UCSD-AML1 (cell line): ENCODE data around the gene AGBL1.

ENCODE experiments used
- DNase-seq: peaks from one replicate; lab custom pipeline; 2025; ENCODE audit not compliant: unreplicated experiment; lab: John Stamatoyannopoulos, UW

The AGBL1 gene

DNA sequence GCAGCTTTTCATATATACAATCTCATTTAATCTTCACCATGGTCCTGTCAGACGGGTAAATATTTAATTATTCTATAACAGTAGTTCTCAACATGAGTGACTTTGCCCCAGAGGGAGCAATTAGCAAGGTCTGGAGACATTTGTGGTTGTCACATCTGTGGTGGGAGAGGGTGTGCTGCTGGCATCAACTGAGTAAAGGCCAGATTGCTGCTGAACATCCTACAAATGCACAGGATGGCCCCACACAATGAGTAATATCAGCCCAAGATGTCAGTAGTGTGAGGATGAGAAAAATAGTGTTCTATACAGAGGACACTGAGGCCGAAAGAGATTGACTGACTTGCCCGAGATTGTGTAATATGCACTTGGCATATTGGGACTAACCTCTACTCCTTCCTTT, 156.0 kb downstream of the AGBL1 start:
- DNase-seq = no peak

- no peak for DNase-seq
These were observed 156.9 kb downstream of the AGBL1 start for GRCh38 chr15:86236356-86237110.

- no peak for DNase-seq
These were observed 157.4 kb downstream of the AGBL1 start for GRCh38 chr15:86237111-86237500.

DNA sequence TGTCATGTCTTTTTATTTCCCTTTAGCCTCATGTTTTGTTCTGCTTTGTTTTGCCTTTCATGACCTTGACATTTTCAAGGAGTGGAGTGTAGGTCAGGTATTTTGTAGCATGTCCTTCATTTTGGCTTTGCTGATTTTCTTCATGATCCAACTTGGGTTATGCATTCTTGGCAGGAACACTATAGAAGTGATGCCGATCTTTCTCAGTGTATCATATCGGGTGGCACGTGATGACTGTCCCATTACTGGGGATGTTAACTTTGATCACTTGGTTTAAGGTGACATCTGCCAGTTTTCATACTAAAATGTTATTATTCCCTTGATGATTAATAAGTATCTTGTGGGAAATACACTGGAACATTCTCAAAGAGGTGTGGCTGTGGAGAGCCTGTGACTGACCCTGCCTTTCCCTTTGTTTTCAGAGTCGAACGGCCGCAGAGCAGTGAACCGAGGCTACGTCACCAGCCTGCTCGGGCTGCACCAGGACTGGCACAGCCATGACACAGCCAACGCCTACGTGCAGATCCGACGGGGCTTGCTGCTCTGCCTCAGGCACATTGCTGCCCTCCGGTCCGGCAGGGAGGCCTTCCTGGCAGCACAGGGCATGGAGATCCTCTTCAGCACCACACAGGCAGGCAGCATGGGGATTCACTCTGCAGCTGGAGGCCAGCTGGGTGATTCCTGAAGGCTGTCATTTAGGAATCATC, 167.7 kb downstream of the AGBL1 start:
- DNase-seq = no peak

DNA sequence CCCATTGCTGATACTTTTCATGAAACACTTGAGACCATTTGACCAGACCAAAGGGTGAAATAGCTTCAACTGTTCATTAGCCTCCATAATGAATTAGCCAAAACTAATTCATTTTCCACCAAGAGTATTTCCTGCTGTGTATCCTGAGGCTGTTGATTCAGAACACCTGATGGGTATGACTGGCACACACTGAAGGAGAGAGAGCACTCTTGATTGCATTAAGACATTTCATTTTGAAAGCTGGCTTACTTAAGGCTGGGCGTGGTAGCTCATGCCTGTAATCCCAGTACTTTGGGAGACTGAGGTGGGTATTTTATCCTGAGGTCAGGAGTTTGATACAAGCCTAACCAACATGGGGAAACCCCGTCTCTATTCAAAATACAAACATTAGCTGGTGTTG, 175.6 kb downstream of the AGBL1 start:
- DNase-seq = no peak

- no peak for DNase-seq
These were observed 177.0 kb downstream of the AGBL1 start for GRCh38 chr15:86256628-86257027.

DNA sequence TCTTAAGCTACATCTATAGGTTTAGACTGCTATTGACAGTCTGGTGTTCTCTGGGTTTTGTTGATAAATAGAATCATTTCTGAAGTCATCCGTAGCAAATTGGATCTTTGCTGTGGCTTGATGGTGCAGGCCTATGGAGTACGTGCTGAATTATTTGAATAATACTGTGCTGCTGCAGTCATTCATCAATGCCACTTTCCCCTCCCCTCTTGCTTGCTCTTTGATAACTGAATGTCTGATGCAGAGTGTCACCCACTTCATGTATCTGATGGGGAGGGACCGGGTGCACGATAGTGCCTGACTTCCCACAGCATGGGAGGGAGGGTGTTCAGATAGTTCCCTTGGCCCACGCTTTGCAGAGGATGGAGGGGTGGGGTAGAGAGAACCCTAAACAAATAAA, 179.9 kb downstream of the AGBL1 start:
- no peak for DNase-seq

GRCh38 chr15:86263230-86263629, 183.6 kb downstream of the AGBL1 start:
- DNase-seq = no peak

- DNase-seq = no peak
These were observed 187.3 kb downstream of the AGBL1 start for GRCh38 chr15:86266896-86267484.

DNA sequence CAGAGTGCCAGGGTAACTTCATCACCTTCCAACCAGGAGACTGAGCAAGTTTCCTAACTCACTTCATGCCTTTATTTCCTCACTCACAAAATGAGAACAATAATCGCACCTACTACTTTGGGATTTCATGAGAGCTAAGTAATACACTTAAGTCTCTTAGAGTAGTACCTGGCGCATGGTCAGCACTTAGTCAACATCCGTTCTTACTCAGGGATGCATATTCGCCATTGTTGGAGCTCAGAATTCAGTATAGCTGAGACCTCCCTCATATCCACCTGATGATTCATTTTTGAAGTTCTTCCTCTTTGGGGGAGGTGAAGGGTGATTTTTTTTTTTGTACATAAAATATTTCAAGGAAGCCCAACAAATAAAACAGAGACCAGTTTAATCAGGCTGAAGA, 188.2 kb downstream of the AGBL1 start:
- DNase-seq = no peak

DNA sequence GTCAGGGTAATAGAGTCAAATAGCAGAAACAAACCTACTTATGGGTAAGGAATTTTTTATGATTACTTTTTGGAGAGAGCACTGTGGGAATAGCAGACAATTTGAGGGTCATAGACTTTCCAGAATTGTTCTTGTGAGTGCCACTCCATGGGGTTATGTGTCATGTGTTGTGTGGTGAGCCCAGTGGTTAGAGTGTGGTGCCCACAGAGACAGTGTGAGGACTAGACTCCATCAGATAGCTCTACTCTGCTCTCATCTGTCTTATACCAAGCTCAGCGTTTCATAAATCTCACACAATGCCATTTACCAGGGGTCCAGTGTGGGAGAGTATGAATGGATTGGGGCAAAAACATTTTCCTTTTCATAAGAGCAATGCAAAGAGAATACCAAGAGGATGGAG, 188.9 kb downstream of the AGBL1 start:
- DNase-seq = no peak

- DNase-seq = no peak
These were observed 193.6 kb downstream of the AGBL1 start for GRCh38 chr15:86273309-86273708.

GRCh38 chr15:86275361-86275760, 195.7 kb downstream of the AGBL1 start:
- no peak for DNase-seq

DNA sequence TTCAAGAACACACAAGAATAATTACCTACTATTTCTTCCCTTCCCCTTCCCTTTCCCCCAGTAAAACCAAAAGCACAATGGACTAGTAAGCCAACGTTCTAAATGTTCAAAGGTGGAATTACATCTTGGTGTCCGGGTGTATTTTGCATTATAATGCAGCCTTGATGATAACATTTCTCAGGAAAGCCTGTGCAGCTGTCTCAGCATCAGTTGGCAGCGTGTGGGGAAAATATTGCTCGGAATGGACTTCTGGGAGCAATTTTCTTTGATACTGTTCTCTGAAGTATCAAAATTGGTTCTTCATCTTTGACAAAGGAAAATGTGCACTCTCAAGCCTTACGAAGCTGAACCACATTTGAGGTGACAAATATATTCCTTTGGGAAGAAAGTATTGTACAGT, 198.9 kb downstream of the AGBL1 start:
- no peak for DNase-seq

GRCh38 chr15:86284635-86285034, 205.0 kb downstream of the AGBL1 start:
- no peak for DNase-seq

DNA sequence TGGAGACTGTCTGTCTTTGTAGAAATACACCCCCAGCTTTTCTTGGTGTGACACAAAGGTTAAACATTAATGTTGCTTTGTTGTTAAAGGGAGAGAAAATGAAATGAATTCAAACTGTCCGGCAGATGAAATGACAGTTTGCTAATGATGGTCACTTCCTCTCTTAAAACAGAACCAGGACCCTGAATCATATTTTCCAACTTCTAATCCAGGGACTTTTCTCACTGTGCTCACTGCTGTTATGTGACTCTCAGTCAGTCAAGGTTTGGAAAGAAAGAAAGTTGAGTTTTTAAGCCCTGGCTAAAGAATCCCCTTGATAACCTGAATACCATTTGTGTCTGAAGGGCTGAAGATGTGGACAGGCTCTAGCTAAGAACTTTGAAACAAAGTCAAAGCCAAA, 215.8 kb downstream of the AGBL1 start:
- DNase-seq = no peak

DNA sequence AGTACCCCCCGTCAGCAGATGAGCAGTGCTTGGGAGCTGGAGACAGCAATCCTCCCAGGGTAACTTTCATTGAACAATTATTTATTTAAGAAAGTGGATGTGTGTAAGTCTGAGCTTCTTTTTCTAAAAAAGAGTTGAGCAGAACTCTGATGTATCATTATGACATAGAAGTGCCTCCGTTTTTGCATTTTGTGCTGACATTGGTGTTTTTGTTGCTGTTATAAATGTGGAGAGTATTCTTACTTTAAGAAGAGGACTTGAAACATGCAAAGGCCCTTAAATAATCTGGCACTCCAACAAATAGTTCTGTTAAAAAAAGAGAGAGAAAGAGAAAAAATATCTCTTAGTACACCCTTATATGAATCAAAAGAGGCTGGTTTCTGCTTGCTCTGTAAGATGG, 217.1 kb downstream of the AGBL1 start:
- DNase-seq = no peak

GRCh38 chr15:86300390-86301125, 220.9 kb downstream of the AGBL1 start:
- no peak for DNase-seq

GRCh38 chr15:86311568-86312280, 232.1 kb downstream of the AGBL1 start:
- no peak for DNase-seq

DNA sequence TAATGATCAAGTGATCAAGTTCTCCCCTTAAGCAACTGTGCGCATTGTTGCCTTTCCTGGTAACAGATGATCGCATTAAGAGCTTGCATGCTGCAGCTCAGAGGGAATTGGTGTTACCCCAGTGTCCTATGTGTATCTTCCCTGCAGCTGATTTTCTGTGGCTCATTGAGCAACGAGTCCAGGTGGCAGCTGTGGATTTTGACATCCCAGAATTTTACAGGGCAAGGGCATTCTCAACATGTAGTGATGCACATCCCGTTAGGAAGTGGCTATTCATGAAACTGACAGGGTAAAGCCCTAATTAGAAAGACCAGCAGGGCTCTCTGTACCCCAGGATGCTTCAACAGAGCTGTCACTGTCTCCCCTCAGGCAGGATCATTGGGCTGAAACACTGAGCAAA, 232.8 kb downstream of the AGBL1 start:
- no peak for DNase-seq

DNA sequence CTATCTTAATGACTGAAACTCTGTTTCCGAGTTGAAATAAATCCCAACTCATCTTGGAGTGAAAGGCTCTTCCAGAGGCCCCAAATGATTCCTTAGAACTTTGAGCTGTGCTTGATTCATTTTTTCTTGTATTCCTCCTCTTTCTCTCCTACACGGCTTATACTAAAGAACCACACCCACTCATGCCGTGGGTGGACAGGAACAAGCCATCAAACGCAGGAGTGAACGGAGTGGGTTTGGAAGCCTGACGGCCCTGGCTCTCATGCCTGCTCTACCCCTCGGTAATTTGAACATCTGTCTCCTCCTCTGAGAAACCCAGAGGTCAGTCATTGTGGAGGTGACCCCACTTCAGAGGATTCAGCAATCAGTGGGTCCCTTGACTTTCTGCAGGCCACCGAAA, 236.5 kb downstream of the AGBL1 start:
- no peak for DNase-seq
